K562 (cell line): ENCODE data around the gene CDKL5. TPM values are rescaled to one million over a fixed set of nuclear protein-coding genes. Genes with fewer than 3 reads are reported as not detected.

Experiments used
- ATAC-seq: fragments of 200-7000 bp; cut with Tn5 transposase; 3 replicates; pipeline ENCODE4 v1.9.1; 2020; ENCODE audit warnings: moderate library complexity
- BruUV-seq: library from RNA; stranded (reverse); fragments of 400-500 nt; replicated peaks from 2 replicates; lab custom pipeline; 2021; lab: Mats Ljungman, UMichigan
- CTCF ChIA-PET: fragments of 300-600 bp; formaldehyde crosslinking; extraction: SDS; loops from one replicate; lab custom pipeline; 2021; ENCODE audit warnings: low intra/inter-chr PET ratio; lab: Yijun Ruan, JAX
- POLR2A ChIA-PET: fragments of 300-600, 350-650 bp; sonication (Branson Sonifier 250); formaldehyde crosslinking; extraction: SDS; loops from one replicate; lab custom pipeline; 2021; ENCODE audit warnings: antibody characterized with exemption, inconsistent platforms; lab: Yijun Ruan, JAX
- DNase-seq, 4 experiments: peaks; one replicate each; pipeline versions ENCODE4 v3.0.0 to v3.0.0-alpha.2; 2011 to 2018; ENCODE audit warnings: low spot score in 3 of 4, mixed read lengths in 3 of 4; ENCODE audit errors: extremely low read depth in 1 of 4
- FAIRE-seq: peaks from 2 replicates; lab custom pipeline; 2011; peaks lifted over from hg19 to GRCh38; lab: Jason Lieb, UNC
- H2AFZ ChIP-seq: 2 replicates; pipeline ENCODE4 v1.6.0; 2011; ENCODE audit warnings: low read depth, low read length, control low read depth, inconsistent platforms
- H3K27ac ChIP-seq: fragments of 200-600 bp; 3 replicates; pipeline ENCODE4 v1.8.0; 2011; ENCODE audit warnings: low read depth, mild to moderate bottlenecking, control low read depth, inconsistent platforms, low read length, moderate library complexity, mixed read lengths; ENCODE audit errors: extremely low read depth
- H3K27me3 ChIP-seq, 2 experiments: fragments of 300-600 bp in 1 of 2; 2 replicates in 1 of 2; 3 replicates in 1 of 2; pipeline versions ENCODE4 v1.6.0 to v1.8.0; 2011; ENCODE audit warnings: inconsistent platforms in 2 of 2, low read length in 2 of 2, mild to moderate bottlenecking in 1 of 2, mixed read lengths in 1 of 2, moderate library complexity in 1 of 2; ENCODE audit not compliant: control insufficient read depth in 2 of 2, insufficient read depth in 2 of 2
- H3K36me3 ChIP-seq: fragments of 300-600 bp; 3 replicates; pipeline ENCODE4 v1.8.0; 2011; ENCODE audit warnings: mild to moderate bottlenecking, low read length, inconsistent platforms; ENCODE audit not compliant: control insufficient read depth, insufficient read depth
- H3K4me1 ChIP-seq, 2 experiments: fragments of 200-600 bp in 1 of 2; replicated peaks in 1 of 2; 2 replicates in 1 of 2; 3 replicates in 1 of 2; pipeline versions ENCODE4 v1.5.1 to v1.8.0; 2011; ENCODE audit warnings: inconsistent platforms in 2 of 2, low read length in 2 of 2, mild to moderate bottlenecking in 1 of 2, mixed read lengths in 1 of 2, moderate library complexity in 1 of 2; ENCODE audit not compliant: control insufficient read depth in 2 of 2, insufficient read depth in 2 of 2
- H3K4me2 ChIP-seq: 2 replicates; pipeline ENCODE4 v1.6.1; 2011; ENCODE audit warnings: low read length, control low read depth, inconsistent platforms, mixed read lengths; ENCODE audit not compliant: insufficient read depth
- H3K4me3 ChIP-seq: fragments of 200-600 bp; sonication (generic), shearing (Covaris generic); 2 replicates; pipeline ENCODE4 v1.5.1; 2016; ENCODE audit warnings: control low read depth, inconsistent platforms
- H3K79me2 ChIP-seq: fragments of 200-600 bp; 3 replicates; pipeline ENCODE4 v1.8.0; 2011; ENCODE audit warnings: low read length, inconsistent platforms; ENCODE audit not compliant: control insufficient read depth, insufficient read depth
- H3K9ac ChIP-seq, 2 experiments: 2 replicates each; pipeline versions ENCODE4 v1.6.0 to v1.6.1; 2011; ENCODE audit warnings: low read depth in 2 of 2, low read length in 2 of 2, control low read depth in 1 of 2, inconsistent platforms in 1 of 2, mild to moderate bottlenecking in 1 of 2, mixed read lengths in 1 of 2; ENCODE audit not compliant: insufficient read depth in 1 of 2
- H3K9me1 ChIP-seq: one replicate; pipeline ENCODE4 v1.6.0; 2011; ENCODE audit warnings: inconsistent platforms, mild to moderate bottlenecking, low read length, moderate library complexity; ENCODE audit not compliant: control insufficient read depth, insufficient read depth
- H3K9me3 ChIP-seq: replicated peaks from 2 replicates; pipeline ENCODE4 v1.5.1; 2011; ENCODE audit warnings: low read depth, low read length, inconsistent platforms; ENCODE audit not compliant: control insufficient read depth, insufficient read depth
- H4K20me1 ChIP-seq: replicated peaks from 2 replicates; pipeline ENCODE4 v1.6.1; 2011; ENCODE audit warnings: low read length, inconsistent platforms, mixed read lengths; ENCODE audit not compliant: control insufficient read depth, insufficient read depth
- BDP1 ChIP-seq: IDR thresholded peaks from 3 replicates; pipeline ENCODE4 v1.6.1; 2011; ENCODE audit not compliant: insufficient read length, insufficient read depth
- BRD4 ChIP-seq: fragments of 200-600 bp; sonication (generic); IDR thresholded peaks from 2 replicates; pipeline ENCODE4 v1.6.1; 2017; ENCODE audit warnings: inconsistent platforms
- CBFA2T3 ChIP-seq: fragments of 450-650 bp; IDR thresholded peaks from 2 replicates; pipeline ENCODE4 v1.6.1; 2017
- GTF2F1 ChIP-seq: IDR thresholded peaks from 2 replicates; pipeline ENCODE4 v1.6.1; 2011; ENCODE audit warnings: low read depth, low read length, improper control_type of control experiment
- HDAC6 ChIP-seq: IDR thresholded peaks from 2 replicates; pipeline ENCODE4 v1.6.1; 2012; ENCODE audit warnings: low read depth, mild to moderate bottlenecking, control low read depth, inconsistent platforms, low read length, moderate library complexity
- HMBOX1 ChIP-seq: sonication (generic); IDR thresholded peaks from 2 replicates; pipeline ENCODE4 v1.6.1; 2016
- HNRNPUL1 ChIP-seq: fragments of 200-400 bp; formaldehyde crosslinking; IDR thresholded peaks from 2 replicates; pipeline ENCODE4 v1.6.1; 2017; ENCODE audit warnings: low read length
- MBD1 ChIP-seq: fragments of 250-450 bp; sonication (Bioruptor Pico); IDR thresholded peaks from 2 replicates; pipeline ENCODE4 v1.8.0; 2022; ENCODE audit warnings: inconsistent platforms
- MTA2 ChIP-seq: fragments of 450-650 bp; IDR thresholded peaks from 2 replicates; pipeline ENCODE4 v1.6.1; 2016; ENCODE audit warnings: low read depth
- MTF1 ChIP-seq: fragments of 250-450 bp; sonication (Bioruptor Pico); IDR thresholded peaks from 2 replicates; pipeline ENCODE4 v1.9.0; 2021; ENCODE audit warnings: moderate library complexity, mild to moderate bottlenecking, inconsistent platforms, borderline replicate concordance
- MXI1 ChIP-seq: IDR thresholded peaks from 2 replicates; pipeline ENCODE4 v1.6.1; 2011; ENCODE audit warnings: low read depth, mild to moderate bottlenecking, improper control_type of control experiment, low read length
- POLR2B ChIP-seq: fragments of 450-650 bp; IDR thresholded peaks from 2 replicates; pipeline ENCODE4 v1.6.1; 2018; ENCODE audit warnings: low read depth; ENCODE audit not compliant: partially characterized antibody
- PRDM10 ChIP-seq: fragments of 450-650 bp; IDR thresholded peaks from 2 replicates; pipeline ENCODE4 v1.6.1; 2018; ENCODE audit not compliant: partially characterized antibody
- RBBP5 ChIP-seq: fragments of 200-600 bp; sonication (generic); IDR thresholded peaks from 2 replicates; pipeline ENCODE4 v1.6.1; 2012; ENCODE audit warnings: borderline replicate concordance, mild to moderate bottlenecking, low read length, control low read depth, inconsistent platforms; ENCODE audit not compliant: insufficient read depth, poor library complexity, severe bottlenecking
- RCOR1 ChIP-seq, 2 experiments: IDR thresholded peaks; 2 replicates each; pipeline ENCODE4 v1.6.1; 2012; ENCODE audit warnings: low read depth in 2 of 2, low read length in 2 of 2, borderline replicate concordance in 1 of 2, improper control_type of control experiment in 1 of 2
- SPI1 ChIP-seq: IDR thresholded peaks from 2 replicates; pipeline ENCODE4 v1.6.1; 2011; ENCODE audit warnings: low read depth, low read length, control low read depth, borderline replicate concordance
- TCFL5 ChIP-seq: fragments of 250-450 bp; sonication (Bioruptor Pico); conservative IDR thresholded peaks from 2 replicates; pipeline ENCODE4 v1.6.1; 2021; ENCODE audit warnings: mild to moderate bottlenecking, moderate library complexity, matching md5 sums
- ZBTB7A ChIP-seq: IDR thresholded peaks from 2 replicates; pipeline ENCODE4 v1.6.1; 2011; ENCODE audit warnings: low read depth, mild to moderate bottlenecking, low read length, moderate library complexity, borderline replicate concordance; ENCODE audit not compliant: control insufficient read depth
- ZNF699 ChIP-seq: fragments of 250-450 bp; sonication (Bioruptor Pico); IDR thresholded peaks from 2 replicates; pipeline ENCODE4 v1.8.0; 2021; ENCODE audit warnings: mild to moderate bottlenecking, moderate library complexity; ENCODE audit not compliant: insufficient replicate concordance
- WGBS: fragments of 100-300 bp; shearing (Covaris generic); methylation state at CpG from one replicate; pipeline ENCODE4 v1.1.6; 2016; ENCODE audit warnings: low coverage, mixed read lengths; ENCODE audit not compliant: insufficient coverage; ENCODE audit errors: missing lambda C conversion rate; 5-methylcytosine and 5-hydroxymethylcytosine counted together
- in situ Hi-C: fragments of 300-500 bp; cut with MboI; formaldehyde crosslinking; loops from 4 replicates; pipeline ENCODE4 v1.15.0; 2018; ENCODE audit warnings: inconsistent platforms, mixed read lengths
- intact Hi-C: fragments of 100-400 bp; cut with micrococcal nuclease; formaldehyde crosslinking; loops from 2 replicates; pipeline ENCODE4 v1.14.2; 2022
- polyA plus RNA-seq, 8 experiments: library from polyadenylated mRNA; depleted of rRNA in 4 of 8; stranded (reverse) in 5 of 8; unstranded in 3 of 8; fragments of >200 nt; fragmentation: Nextera tagmentation in 2 of 8; fragmentation: Illumina TruSeq in 1 of 8; extraction: Ambion mirVana in 2 of 8; extraction: Trizol in 1 of 8; gene quantifications; 2 replicates each; pipeline versions ENCODE4 v1.2.1 to v1.2.3, GENCODE V29; 2011 to 2014; ENCODE audit warnings: inconsistent platforms in 1 of 8, missing spikeins in 1 of 8
- total RNA-seq, 7 experiments: library from RNA; depleted of rRNA in 6 of 7; stranded (reverse); fragments of >200 nt in 6 of 7; fragmentation: Illumina TruSeq in 2 of 7; extraction: Trizol in 2 of 7; gene quantifications; 2 replicates each; pipeline versions ENCODE4 v1.2.1 to v1.2.3, GENCODE V29; 2011 to 2021; ENCODE audit warnings: low replicate concordance in 1 of 7

The CDKL5 gene
- total and polyA plus RNA-seq, 9 of the 15 experiments (the other 6 are each of a cell fraction or from before 2014, with no cell fraction given): under 0.01 to 0.21 (median 0.04) TPM

GRCh38 chrX:18448416-18448815, 23.0 kb downstream of the CDKL5 start:
- no peaks in the 10 kb centered on the region for H3K4me1 ChIP-seq
- H3K79me2 ChIP-seq: no peaks in the 10 kb centered on the region
- WGBS: 0% methylated on average over 3 of the region's 3 CpGs
- FAIRE-seq: no peak
- H3K27ac ChIP-seq: no peak overlapping the region
- H2AFZ ChIP-seq: no peak overlapping the region
- BruUV-seq: no TSS peak
- ATAC-seq: no peak
- H3K27me3 ChIP-seq: no peaks in the 10 kb centered on the region
- DNase-seq: no peak
- POLR2A ChIA-PET: no interaction called here
- in situ Hi-C loops (no loop called here), intact Hi-C loops (no loop called here)
- no peaks in the 10 kb centered on the region for H3K9me3 ChIP-seq
- no peak overlapping the region for H3K4me3 ChIP-seq
- H3K36me3 ChIP-seq: no peaks in the 10 kb centered on the region
- CTCF ChIA-PET: no interaction called here
- no peaks in the 10 kb centered on the region for H4K20me1 ChIP-seq
- no peak overlapping the region for H3K4me2 ChIP-seq
- no peaks in the 10 kb centered on the region for H3K9me1 ChIP-seq
- H3K9ac ChIP-seq: no peak overlapping the region
- no peak for TF ChIP-seq MTF1 (CRISPR knock-in tag)
- no peak for TF ChIP-seq MXI1
- no peak for TF ChIP-seq BRD4
- no peak for TF ChIP-seq BDP1
- no peak for TF ChIP-seq HDAC6
- TF ChIP-seq HMBOX1: no peak
- no peak for TF ChIP-seq PRDM10
- no peak for TF ChIP-seq HNRNPUL1
- no peak for TF ChIP-seq MBD1 (CRISPR knock-in tag)
- TF ChIP-seq GTF2F1: no peak
- TF ChIP-seq POLR2B: no peak
- no peak for TF ChIP-seq TCFL5 (CRISPR knock-in tag)
- TF ChIP-seq RCOR1 (IDR thresholded peaks at IDR 0.05; ENCODE audit: borderline replicate concordance in 1 of 2, low read depth in 2 of 2, low read length in 2 of 2): no peak
- TF ChIP-seq ZNF699 (CRISPR knock-in tag): no peak
- no peak for TF ChIP-seq SPI1
- no peak for TF ChIP-seq RBBP5
- TF ChIP-seq ZBTB7A: no peak
- no peak for TF ChIP-seq CBFA2T3
- TF ChIP-seq MTA2: no peak
